Upper lobe of left lung (tissue), 4 donors: ENCODE results near the gene ENPP5.

Experiments
- EP300 ChIP-seq, 4 donors: sonication (generic); formaldehyde crosslinking; IDR thresholded peaks; one replicate each; pipeline ENCODE4 v1.5.1; 2017; ENCODE audit warnings: antibody characterized with exemption in 4 of 4, control low read depth in 2 of 4
- POLR2A ChIP-seq, 4 donors: fragments of 450-650 bp; IDR thresholded peaks; one replicate each; pipeline ENCODE4 v1.5.1; 2016 to 2017; ENCODE audit warnings: antibody characterized with exemption in 4 of 4, mild to moderate bottlenecking in 2 of 4
- POLR2AphosphoS5 ChIP-seq, 2 donors: sonication (generic); formaldehyde crosslinking; IDR thresholded peaks; one replicate each; pipeline ENCODE4 v1.5.1; 2017; ENCODE audit warnings: antibody characterized with exemption in 2 of 2
- TF ChIP-seq, protein P1 (sequence below), 6 experiments: fragments of 450-650 bp in 4 of 6; fragments of 200-600 bp in 2 of 6; sonication (generic) in 2 of 6; IDR thresholded peaks; one replicate each; pipeline ENCODE4 v1.5.1; 2016 to 2019; ENCODE audit warnings: antibody characterized with exemption in 6 of 6

DNA sequence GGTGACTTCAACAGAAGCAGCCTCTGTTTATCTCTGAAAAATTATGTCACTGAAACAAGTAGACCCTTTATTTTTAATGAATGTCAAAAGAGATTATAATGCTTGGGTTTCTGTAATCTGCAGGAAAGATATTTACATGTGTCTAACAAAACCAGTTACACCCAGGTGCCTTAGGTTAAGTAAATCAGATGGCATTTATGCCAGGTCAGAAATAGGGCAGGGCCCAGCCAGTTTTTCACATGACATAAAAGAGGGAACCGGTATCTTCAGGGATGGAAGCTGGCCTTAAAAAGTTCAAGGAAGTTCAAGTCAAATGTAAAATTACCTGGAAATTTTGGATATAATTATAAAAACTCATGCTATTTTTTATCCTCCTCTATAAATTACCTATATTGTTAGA lies 55.1 kb downstream of the ENPP5 start:
- TF ChIP-seq, protein P1, sequence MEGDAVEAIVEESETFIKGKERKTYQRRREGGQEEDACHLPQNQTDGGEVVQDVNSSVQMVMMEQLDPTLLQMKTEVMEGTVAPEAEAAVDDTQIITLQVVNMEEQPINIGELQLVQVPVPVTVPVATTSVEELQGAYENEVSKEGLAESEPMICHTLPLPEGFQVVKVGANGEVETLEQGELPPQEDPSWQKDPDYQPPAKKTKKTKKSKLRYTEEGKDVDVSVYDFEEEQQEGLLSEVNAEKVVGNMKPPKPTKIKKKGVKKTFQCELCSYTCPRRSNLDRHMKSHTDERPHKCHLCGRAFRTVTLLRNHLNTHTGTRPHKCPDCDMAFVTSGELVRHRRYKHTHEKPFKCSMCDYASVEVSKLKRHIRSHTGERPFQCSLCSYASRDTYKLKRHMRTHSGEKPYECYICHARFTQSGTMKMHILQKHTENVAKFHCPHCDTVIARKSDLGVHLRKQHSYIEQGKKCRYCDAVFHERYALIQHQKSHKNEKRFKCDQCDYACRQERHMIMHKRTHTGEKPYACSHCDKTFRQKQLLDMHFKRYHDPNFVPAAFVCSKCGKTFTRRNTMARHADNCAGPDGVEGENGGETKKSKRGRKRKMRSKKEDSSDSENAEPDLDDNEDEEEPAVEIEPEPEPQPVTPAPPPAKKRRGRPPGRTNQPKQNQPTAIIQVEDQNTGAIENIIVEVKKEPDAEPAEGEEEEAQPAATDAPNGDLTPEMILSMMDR (IDR thresholded peaks at IDR 0.05): no peak
- TF ChIP-seq POLR2A (IDR thresholded peaks at IDR 0.05) (no peak), POLR2AphosphoS5 (IDR thresholded peaks at IDR 0.05) (no peak), EP300 (IDR thresholded peaks at IDR 0.05) (no peak)
